ENCODE data around the gene TARS1. TPM values are rescaled to one million over a fixed set of nuclear protein-coding genes. Genes with fewer than 3 reads are reported as not detected.
A peak's percentile ranks its signal among the peaks of the same experiment; 100 is the strongest.
"Not testable (repeated sequence)": the region's sequence is repeated elsewhere in the genome, so short reads cannot be mapped to it uniquely, and the experiment has no call there.

Gene TARS1
- total RNA-seq, 2 experiments from 2014 or later, result 208 to 210 TPM

GRCh38 chr5:33430983-33431382 is 9.8 kb upstream of the TARS1 start:
- Mint-ChIP-seq H3K27ac (no peak overlapping the region), H3K9me3 (no peaks in the 10 kb centered on the region), H3K4me3 (no peak overlapping the region), H3K4me1 (ENCODE audit: low read depth) (peaks cover 5% of the 10 kb centered on the region), H3K36me3 (ENCODE audit: low read depth) (no peaks in the 10 kb centered on the region), H3K27me3 (peaks cover 7% of the 10 kb centered on the region)
- TF ChIP-seq, protein P1, sequence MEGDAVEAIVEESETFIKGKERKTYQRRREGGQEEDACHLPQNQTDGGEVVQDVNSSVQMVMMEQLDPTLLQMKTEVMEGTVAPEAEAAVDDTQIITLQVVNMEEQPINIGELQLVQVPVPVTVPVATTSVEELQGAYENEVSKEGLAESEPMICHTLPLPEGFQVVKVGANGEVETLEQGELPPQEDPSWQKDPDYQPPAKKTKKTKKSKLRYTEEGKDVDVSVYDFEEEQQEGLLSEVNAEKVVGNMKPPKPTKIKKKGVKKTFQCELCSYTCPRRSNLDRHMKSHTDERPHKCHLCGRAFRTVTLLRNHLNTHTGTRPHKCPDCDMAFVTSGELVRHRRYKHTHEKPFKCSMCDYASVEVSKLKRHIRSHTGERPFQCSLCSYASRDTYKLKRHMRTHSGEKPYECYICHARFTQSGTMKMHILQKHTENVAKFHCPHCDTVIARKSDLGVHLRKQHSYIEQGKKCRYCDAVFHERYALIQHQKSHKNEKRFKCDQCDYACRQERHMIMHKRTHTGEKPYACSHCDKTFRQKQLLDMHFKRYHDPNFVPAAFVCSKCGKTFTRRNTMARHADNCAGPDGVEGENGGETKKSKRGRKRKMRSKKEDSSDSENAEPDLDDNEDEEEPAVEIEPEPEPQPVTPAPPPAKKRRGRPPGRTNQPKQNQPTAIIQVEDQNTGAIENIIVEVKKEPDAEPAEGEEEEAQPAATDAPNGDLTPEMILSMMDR (IDR thresholded peaks at IDR 0.05), result no peak
- DNase-seq (no peak), ATAC-seq (no peak)
- CTCF ChIA-PET, result interaction anchor here (0.7 to 1.3 kb wide), 5 partner anchors 8 to 539 kb away, joined by 3 to 4 read pairs (median 3); no protein-coding TSS in a partner anchor
- intact Hi-C loops (cut with micrococcal nuclease), result no loop called here
- POLR2A ChIA-PET, result no interaction called here

DNA sequence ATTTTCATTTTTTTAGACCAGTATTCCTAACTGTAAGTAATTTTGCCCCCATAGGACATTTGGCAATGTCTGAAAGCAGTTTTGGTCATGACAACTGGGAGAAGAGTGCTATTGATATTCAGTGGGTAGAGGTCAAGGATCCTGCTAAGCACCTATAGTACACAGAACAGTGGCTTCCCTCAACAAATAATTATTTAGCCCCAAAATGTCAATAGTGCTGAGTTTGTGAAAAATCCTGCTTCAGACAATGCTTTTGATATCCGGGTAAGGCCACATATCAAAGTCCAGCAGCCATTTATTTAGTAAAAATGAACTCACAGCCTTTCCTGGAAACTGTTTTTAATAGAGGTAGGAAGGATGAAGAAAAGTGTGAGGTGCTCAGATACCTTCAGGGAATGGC is 8.1 kb upstream of the TARS1 start:
- H3K4me1 Mint-ChIP-seq (ENCODE audit: low read depth), result peaks cover 8% of the 10 kb centered on the region
- H3K27me3 Mint-ChIP-seq, result peaks cover 3% of the 10 kb centered on the region
- TF ChIP-seq, protein P1 (IDR thresholded peaks at IDR 0.05), result no peak
- no peak for DNase-seq
- H3K4me3 Mint-ChIP-seq, result no peak overlapping the region
- H3K9me3 Mint-ChIP-seq, result no peaks in the 10 kb centered on the region
- no peak overlapping the region for H3K27ac Mint-ChIP-seq
- ChIA-PET CTCF (no interaction called here), POLR2A (no interaction called here)
- no peak for ATAC-seq
- no peaks in the 10 kb centered on the region for H3K36me3 Mint-ChIP-seq (ENCODE audit: low read depth)
- intact Hi-C loops (cut with micrococcal nuclease), result no loop called here

DNA sequence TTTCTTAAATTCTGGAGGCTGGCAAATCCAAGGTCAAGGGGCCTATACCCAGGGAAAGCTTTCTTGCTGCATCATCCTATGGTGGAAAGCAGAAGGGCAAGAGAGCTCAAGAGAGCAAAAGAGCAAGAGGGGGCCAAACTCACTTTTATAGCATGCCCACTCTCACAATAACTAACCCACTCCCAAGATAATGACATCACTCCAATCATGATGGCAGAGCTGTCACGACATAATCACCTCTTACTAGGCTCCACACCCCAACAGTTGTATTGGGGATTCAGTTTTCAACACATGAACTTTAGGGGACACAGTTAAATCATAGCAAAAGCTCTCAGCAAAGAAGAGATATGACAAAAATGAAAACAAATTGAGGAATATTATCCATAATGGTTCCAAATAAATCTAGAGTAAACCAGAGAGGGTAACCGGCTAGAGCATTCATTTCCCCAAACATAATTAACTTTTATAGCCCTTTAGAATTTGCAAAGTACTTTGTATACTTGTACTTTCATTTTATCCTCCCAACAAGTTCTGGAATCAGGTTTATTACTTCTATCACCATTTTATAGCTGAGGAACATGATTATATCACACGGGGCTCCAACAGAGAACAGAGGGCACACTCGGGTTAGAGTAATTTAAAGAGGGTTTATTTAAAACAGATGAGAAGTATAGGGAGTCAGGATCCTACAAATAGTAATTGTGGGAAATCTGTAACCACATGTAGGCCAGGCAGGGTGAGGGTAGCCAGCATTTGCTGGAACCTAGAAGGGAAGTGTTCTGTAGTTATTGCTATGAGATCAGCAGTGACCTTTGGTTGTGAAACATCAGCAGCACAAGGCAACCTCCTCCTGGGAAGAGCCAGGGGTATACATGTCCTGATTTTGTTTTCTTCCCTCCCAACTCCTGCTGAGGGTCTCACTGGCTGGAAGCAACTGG is 7.2 kb upstream of the TARS1 start:
- DNase-seq (no peak), ATAC-seq (no peak)
- ChIA-PET CTCF (interaction anchor here (1.0 to 2.2 kb wide), 2 partner anchors 9 to 536 kb away, joined by 3 to 15 read pairs; no protein-coding TSS in a partner anchor), POLR2A (no interaction called here)
- intact Hi-C loops (cut with micrococcal nuclease), result no loop called here
- H3K4me1 Mint-ChIP-seq (ENCODE audit: low read depth), result peaks cover 8% of the 10 kb centered on the region
- TF ChIP-seq, protein P1 (IDR thresholded peaks at IDR 0.05), result no peak
- no peak overlapping the region for H3K27ac Mint-ChIP-seq
- peaks cover under 1% of the 10 kb centered on the region for H3K27me3 Mint-ChIP-seq
- H3K9me3 Mint-ChIP-seq, result no peaks in the 10 kb centered on the region
- H3K36me3 Mint-ChIP-seq (ENCODE audit: low read depth), result no peaks in the 10 kb centered on the region
- H3K4me3 Mint-ChIP-seq, result no peak overlapping the region

DNA sequence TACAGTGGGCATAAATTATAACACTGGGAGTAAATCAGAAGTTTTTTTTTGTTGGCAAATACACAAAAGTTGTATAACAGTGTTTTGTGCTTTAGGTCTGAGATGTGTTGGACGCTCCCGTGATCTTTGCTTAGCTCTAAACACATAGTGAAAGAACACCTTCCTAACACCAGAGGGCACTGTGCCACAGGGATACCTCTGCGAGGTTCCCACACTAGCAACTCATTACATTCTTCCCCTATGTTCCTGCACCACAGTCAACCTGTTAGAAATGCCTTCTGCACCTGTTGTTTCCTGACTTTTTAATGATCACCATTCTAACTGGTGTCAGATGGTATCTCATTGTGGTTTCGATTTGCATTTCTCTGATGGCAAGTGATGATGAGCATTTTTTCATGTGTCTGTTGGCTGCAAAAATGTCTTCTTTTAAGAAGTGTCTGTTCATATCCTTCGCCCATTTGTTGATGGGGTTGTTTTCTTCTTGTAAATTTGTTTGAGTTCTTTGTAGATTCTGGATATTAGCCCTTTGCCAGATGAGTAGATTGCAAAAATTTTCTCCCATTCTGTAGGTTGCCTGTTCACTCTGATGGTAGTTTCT is 4.8 kb upstream of the TARS1 start:
- intact Hi-C loops (cut with micrococcal nuclease), result loop anchor here (2.0 kb wide), 1 partner anchor 499 kb away; no protein-coding TSS in a partner anchor
- H3K9me3 Mint-ChIP-seq; H3K4me3 Mint-ChIP-seq; H3K36me3 Mint-ChIP-seq (ENCODE audit: low read depth); H3K27ac Mint-ChIP-seq; POLR2A ChIA-PET; H3K27me3 Mint-ChIP-seq: not testable (repeated sequence)
- CTCF ChIA-PET, result interaction anchor here (0.6 to 2.2 kb wide), 13 partner anchors 9 to 534 kb away, joined by 3 to 15 read pairs (median 4); no protein-coding TSS in a partner anchor
- TF ChIP-seq, protein P1 (IDR thresholded peaks at IDR 0.05), result peak; percentile 77
- peaks cover 11% of the 10 kb centered on the region for H3K4me1 Mint-ChIP-seq (ENCODE audit: low read depth)
- peak; percentile 79 for DNase-seq
- ATAC-seq, result peak; percentile 25

GRCh38 chr5:33438996-33439395 is 1.8 kb upstream of the TARS1 start:
- no peak overlapping the region for H3K27ac Mint-ChIP-seq
- TF ChIP-seq, protein P1 (IDR thresholded peaks at IDR 0.05), result no peak
- ChIA-PET CTCF (interaction anchor here (0.6 to 1.8 kb wide), 5 partner anchors 8 to 531 kb away, joined by 3 to 9 read pairs (median 4); partner anchors contain the start of gene RXFP3), POLR2A (no interaction called here)
- DNase-seq, result no peak
- peak overlapping the region; percentile 24 for H3K4me3 Mint-ChIP-seq
- peaks cover 9% of the 10 kb centered on the region for H3K36me3 Mint-ChIP-seq (ENCODE audit: low read depth)
- peaks cover 22% of the 10 kb centered on the region for H3K4me1 Mint-ChIP-seq (ENCODE audit: low read depth)
- no peaks in the 10 kb centered on the region for H3K27me3 Mint-ChIP-seq
- ATAC-seq, result no peak
- intact Hi-C loops (cut with micrococcal nuclease), result no loop called here
- no peaks in the 10 kb centered on the region for H3K9me3 Mint-ChIP-seq

All from activated CD8-positive, alpha-beta T cell treated with anti-CD3 and anti-CD28 coated beads for 36 hours (primary cell).